Glomerular endothelial cell (primary cell): ENCODE measurements around the gene RSPRY1. TPM values are rescaled to one million over a fixed set of nuclear protein-coding genes. Genes with fewer than 3 reads are reported as not detected.
"Not testable (repeated sequence)": the region's sequence is repeated elsewhere in the genome, so short reads cannot be mapped to it uniquely, and the experiment has no call there.

Source experiments
- DNase-seq: peaks from one replicate; pipeline ENCODE4 v3.0.0-alpha.2; 2011; ENCODE audit warnings: low read depth, low spot score; ENCODE audit errors: extremely low read depth
- total RNA-seq: library from RNA; depleted of rRNA; stranded (reverse); fragments of >200 nt; gene quantifications from 2 replicates; pipeline ENCODE4 v1.2.3, GENCODE V29; 2015

RSPRY1 gene
- total RNA-seq, 1 donor from 2014 or later: 47.1 TPM

DNA sequence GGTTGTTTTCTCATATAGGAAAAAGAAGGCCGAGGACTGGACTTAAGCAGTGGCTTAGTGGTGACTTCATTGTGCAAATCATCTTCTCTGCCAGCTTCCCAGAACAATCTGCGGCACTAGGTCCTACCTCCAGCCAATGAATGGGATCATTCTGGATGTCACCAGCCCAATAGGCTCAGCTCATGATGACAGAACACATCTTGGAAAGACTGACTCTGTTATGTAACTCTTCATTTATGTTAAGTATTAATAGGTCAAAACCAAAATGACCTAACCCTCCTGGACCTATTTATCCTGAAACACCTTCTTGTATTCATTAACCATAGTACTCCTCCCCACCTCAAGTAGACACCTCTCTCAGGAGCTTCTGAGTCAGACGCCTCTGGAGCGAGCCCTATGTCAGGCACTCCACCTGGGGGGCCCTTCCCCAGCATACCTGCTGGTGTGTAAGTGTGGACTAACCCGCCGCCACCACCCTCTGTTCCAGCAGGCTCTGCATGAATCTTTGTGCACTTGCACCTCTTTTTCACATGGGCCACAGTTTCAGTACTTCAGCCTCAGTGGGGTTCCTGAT, 66.1 kb downstream of the RSPRY1 start:
- no peak for DNase-seq

DNA sequence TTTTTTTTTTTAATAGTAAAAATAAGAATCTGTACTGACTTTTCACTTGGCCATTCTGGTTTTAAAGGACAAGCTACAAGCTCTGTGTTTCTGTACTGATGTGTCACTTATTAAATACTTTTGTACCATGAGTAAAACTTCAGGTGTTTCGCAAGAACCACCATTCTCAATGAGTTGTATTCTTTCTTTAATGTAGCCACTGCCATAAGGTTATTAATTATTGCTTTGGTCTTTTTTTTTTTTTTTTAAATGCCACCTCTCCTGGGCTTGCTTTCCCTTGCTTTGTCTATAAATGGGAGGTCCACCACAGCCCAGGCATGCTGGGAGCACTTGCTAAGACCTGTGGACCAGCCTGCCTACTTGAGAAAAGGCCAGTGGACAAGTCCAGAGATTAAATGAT, 67.3 kb downstream of the RSPRY1 start:
- DNase-seq: no peak

DNA sequence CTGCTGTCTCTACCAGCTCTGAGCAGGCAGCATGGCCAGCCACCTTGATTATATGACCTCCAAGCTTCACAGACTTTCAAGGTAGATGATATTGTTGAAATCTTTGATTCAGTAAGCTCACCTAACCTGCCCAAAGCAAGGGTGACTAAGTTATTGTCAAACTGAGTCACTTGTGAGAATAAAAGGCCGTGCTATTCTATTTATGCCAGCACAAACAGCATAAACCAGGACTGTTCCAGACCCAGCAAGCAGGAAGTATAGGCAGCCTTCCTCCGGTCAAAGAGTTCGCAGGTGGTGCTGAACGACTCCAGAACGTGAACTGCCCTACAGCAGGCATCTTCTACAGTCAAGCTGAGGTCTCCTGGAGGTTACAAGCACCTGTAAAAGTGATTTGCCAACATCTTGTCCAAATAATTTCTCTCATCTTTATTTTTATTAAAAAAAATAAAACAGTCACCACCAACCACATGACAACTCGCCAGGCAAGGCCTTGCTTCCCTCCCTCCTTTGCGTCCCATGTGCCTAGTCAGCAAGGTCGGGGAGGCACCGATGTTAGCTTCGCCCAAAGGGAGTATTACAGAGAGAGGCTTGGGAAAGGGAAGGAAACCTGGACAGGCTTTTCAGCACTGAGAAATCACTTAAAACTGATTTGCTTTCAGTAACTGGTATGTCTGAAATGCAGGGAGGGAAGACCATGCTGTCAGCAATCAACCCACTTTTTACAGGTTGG, 69.7 kb downstream of the RSPRY1 start:
- no peak for DNase-seq

DNA sequence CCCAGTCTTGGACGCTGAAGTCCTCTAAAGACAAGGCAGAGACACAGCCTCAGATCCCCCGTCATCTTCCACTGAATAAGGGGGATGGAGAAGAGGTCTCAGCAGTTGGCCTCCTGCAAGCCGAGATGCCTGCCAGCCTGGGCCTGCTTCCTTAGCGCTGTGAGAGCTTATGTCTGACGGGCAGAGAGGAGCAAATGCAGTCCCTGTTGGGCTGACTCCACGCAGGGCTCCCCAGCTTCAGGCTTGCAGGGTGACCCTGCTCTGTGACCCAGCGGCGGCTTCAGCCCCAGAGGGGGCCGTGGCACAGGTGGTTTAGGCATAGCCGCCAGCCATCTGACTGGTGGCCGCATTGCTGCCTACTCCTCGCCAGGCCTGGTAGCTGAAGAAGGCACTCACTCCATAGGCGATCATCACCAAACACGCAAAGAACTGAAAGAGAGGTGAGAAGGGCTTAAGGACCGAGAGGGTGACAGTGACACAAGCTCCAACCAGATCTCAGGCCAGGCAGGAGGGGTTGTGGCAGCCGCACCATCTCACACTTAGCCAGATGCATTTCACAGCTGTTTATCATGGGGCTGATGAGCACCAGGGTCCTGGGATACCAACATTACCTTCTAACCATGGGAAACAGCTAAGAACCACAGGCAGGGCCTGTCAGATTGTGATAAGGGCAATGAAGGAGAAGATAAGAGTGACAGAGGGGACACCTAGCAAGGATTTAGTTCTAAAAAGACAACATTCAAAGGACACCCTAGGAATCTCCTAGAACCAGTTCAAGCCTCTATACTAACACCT, 70.7 kb downstream of the RSPRY1 start:
- DNase-seq: no peak

DNA sequence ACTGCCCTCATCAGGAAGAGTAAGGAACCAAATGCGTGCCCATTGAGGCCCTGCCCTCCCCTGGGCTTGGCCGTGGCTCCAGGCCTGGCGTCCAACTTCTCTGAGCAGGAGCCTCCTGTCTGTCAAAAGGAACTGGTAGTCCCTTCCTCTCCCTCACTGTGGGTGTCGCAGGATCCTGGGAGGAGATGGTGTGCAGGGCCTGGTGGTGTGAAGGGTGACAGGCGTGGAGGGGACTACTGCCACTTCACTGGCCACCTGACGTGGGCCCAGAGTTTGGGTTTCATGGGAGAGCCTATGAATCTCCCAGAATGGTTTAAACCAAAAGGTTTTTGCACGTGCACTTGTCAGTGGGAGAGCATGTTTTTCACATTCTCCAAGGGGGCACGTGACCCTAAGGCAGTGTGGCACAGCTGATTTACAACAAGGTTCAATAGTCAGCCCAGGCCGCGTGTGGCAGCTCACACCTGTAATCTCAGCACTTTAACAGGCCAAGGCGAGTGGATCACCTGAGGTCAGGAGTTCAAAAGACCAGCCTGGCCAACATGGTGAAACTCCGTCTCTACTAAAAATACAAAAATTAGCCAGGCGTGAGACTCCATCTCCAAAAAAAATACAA, 71.4 kb downstream of the RSPRY1 start:
- DNase-seq: no peak

DNA sequence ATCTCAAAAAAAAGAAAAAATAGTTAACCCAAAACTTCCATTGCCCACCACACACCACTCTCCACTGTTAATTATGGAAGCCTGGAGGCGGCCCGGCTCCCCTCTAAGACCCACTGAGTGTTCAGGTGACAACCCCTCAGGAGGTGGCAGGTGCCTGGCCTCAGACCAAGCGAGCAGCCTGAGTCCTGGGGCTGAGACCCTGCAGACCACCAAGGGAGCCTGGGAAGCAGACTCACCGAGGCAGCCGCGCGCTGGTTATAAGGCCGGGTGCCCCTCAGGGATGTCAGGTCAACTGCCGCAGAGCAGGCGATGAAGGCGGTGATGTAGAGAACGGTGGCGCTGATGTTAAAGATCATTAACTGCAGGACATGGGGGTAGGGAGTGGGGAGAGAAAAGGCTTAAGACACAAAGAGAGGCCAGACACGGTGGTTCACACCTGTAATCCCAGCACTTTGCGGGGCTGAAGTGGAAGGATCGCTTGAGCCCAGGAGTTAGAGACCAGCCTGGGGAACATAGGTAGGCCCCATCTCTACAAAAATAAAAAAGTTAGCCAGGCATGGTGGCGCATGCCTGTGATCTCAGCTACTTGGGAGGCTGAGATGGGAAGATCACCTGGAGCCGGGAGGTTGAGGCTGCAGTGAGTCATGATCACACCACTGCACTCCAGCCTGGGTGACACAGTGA, 72.2 kb downstream of the RSPRY1 start:
- DNase-seq: no peak

DNA sequence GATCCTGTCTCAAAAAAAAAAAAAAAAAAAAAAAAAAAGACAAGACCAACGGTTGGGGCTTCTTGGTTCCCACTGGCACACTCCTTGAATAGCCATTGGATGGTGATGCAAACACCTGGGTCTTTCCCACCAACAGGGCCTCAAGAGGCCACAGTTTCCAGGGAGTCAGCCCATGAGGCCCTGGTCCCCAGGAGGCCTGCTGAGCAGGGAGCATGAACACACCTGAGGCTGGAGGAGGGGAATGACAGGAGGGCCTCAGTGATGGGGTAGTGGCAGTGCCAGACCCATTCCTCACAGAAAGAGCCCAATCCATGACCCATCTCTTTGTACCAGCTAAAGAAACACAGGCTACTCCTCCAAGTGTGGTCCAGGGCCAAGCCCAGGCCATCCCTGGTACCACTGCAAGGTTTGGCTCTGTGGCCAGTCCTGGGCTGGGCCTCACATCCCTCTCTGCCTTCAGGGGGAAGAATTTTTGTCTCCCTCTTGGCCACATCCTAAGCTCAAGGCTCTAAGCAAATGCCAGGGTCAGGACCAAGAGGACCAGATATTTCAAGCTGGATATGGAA, 72.9 kb downstream of the RSPRY1 start:
- DNase-seq: no peak

DNA sequence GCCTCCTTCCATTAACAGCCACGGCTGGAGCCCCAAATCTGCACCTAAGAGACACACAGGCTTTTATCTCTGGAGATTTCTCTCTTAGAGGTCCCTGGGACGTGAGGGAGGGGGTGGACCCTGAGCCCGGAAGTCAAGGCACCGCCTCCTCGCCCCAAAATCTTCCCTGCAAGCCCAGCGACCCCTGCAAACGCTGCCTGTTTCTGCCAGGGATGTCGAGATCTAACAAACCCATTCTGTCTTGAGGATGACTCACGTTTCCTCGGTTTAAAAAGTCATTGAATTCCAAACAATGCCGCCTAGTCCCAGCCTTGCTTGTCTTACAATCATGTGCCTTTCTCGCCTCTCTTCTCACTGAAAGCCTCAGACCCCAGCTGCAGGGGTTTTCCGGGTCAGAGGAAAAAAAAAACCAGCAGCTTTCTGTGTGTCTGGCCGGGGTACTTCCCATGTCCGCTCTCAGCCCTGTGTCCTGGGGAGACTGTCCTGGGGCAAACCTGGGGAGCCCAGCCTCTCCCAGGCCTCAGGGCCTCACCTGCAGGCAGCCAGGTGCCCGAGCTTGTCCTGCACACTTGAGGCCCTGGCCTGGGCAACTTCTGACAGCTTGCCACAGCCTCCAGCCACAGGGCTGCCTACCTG, 74.3 kb downstream of the RSPRY1 start:
- peak; percentile 95 for DNase-seq

DNA sequence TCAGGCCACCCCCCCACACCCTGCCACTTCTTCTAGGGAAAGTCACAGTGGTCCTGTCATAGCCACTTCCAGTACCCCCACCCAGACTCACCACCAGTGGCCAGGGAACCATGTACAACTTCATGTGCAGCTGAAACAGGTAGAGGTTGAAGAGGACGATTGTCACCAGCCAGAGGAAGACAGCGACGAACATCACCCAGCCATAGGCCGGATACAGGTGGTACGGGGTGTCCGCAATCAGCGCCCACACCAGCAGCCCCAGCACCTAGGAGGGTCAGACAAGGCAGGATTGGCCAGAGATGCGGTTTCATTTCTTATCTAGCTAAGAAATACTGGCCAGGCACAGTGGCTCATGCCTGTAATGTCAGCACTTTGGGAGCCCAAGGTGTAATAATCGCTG, 75.7 kb downstream of the RSPRY1 start:
- no peak for DNase-seq

DNA sequence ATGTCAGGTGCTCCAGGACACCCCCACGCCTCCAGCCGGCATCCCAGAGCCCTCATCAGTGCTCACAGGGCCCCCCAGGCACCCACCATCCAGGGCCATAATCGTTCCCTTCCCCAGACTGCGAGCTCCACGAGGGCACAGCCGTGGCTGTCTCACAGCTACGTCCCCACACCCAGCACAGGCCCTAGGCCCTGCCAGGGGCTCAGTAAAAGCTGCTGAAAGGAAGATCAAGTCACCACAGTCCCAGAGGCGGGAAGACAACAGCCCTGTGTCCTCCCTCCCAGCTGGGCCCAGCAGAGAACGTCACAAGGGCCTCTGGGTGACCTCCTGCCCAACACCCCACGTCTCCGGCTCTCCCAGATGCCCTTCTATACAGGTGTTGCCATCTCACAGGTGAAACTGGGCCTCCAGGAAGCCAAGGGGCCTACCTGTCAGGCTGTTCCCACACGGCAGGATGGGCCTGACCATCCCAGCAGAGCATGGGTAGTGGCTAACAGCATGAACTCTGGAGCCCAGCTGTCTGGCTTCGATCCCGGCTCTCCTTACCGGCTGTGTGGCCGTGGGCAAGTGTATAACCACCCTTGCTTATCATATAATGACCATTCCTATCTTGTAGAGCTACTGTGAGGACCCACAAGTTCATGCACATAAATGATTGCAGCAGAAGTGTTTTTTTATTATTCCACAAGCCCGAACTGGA, 76.9 kb downstream of the RSPRY1 start:
- DNase-seq: no peak

DNA sequence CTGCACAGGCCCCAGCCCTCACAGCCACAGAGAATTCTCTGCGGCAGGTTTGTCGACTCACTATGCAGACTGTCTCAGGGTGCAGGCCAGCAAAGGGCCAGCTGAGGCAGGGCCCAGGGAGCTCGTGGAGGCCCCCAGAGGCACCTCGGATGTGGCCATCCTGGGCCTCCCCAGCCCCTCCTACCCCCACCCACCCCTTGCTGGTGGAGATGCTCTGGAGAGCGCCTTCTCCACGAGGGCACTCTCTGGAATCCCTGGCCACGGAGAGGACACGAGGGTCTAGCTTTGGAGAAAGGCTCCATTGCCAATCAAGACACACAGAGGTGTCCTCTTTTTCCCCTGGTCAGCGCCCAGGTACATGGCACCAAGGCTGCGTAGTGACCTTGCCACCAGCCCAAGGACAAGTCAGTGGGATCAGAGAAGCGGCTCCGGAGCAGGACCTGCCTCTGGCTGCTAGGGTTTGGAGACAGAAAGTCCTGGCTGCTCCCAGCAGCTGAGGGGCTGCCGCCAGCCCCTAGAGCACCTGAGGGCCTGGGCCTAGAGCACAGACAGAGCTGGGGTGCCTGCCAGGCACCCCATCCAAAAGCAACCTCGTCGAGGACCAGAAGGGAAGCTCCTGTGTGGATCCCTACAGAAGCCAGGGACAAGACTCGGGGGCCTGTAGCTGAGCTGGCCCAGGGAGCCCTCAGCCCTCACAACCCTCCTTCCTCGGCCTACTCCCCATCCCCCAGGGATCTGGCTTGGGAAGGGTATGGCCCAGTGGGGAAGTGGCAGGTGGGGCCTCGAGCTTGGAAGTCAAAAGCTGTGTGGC, 77.6 kb downstream of the RSPRY1 start:
- DNase-seq: no peak

DNA sequence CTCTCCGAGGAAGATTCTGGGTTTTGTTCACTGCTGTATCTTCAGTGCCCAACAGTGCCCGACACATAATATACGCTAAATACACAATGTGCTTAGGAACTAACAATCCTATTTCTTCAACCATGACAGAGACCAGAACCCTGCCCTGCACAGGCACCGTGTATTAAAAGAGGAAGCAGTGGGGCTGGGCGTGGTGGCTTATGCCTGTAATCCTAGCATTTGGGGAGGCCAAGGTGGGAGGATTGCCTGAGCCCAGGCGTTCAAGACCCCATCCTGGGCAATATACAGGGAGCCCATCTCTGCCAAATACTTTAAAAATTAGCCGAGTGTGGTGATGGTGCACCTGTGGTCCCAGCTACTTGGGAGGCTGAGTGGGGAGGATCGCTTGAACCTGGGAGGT, 78.3 kb downstream of the RSPRY1 start:
- no peak for DNase-seq

DNA sequence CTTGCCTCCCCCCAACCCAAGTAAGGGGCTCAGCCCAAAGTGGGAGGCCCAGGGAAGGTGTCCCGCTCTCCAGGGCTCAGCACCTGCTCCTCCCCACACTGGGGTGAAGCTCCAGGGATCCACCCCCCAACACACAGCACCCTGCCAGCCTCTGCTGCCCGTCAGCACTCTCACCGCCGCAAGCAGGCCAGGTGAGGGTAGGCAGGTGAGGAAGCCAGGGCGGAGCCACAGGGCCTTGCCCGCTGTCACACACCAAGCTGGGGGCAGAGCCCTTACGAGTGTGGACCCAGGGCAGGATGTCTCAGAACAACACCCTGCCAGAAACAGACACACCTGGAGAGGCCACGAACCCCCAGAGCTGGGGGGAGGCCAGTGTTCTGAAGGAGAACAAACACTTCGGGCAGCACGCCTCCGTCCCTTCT, 78.8 kb downstream of the RSPRY1 start:
- DNase-seq: no peak

DNA sequence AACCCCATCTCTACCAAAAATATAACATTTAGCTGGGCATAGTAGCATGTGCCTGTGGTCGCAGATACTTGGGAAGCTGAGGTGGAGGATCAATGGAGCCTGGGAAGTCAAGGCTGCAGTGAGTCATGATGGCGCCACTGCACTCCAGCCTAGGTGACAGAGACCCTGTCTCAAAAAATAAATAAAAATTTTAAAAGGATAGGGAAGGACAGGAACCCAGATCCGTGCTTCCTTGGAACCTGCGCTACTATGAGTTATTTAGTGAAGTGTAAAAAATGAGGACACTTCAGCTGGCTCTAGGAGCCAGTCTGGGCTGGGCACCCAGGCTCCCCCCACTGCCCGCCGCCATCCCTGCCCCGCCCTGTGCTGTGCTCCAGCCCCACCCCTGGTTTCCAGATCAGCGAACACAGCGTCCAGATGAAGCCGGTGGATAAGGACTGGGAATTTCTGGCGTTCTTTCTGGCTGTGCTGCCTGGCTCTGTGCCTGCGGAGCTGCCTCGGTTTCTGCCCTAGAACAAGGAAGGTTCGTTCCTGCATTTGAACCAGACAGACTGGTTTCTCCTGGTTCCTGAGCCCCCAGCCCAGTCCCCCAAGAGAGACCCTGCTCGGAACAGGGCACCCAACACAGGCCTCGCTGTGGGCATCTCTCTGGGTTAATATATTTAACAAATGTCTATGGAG, 79.9 kb downstream of the RSPRY1 start:
- no peak for DNase-seq

DNA sequence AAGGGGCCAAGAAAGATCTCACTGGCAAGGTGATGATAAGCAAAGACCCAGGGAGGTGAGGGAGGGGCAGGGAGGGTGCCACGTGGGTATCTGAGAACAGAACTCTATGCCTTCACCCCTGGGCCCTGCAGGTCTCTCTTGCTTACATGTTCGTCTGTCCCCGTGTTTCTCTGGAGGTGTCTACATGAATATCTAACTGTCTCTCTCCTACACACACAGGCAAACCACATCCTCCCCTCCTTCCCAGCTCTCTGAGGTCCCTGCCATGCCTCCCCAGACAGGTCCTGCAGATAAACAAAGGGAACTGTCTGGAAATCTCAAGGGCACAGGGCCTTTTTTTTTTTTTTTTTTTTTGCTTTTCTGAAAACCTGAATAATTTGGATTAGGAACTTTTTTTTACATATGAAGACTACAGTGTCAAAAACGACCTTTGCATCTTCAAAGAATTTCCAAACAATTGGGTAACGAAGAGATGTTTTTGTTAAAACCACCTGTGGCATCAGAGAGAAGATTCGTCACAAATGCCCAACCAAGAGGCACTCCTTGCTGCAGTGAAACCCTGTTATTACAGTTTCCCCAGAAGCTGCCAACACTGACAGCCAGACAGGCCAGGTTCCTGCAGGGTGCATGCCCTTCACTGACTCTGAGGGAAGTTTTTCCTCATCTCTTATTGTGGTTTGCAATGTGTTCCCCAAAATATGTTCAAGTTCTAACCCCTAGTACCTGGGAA, 80.6 kb downstream of the RSPRY1 start:
- no peak for DNase-seq

DNA sequence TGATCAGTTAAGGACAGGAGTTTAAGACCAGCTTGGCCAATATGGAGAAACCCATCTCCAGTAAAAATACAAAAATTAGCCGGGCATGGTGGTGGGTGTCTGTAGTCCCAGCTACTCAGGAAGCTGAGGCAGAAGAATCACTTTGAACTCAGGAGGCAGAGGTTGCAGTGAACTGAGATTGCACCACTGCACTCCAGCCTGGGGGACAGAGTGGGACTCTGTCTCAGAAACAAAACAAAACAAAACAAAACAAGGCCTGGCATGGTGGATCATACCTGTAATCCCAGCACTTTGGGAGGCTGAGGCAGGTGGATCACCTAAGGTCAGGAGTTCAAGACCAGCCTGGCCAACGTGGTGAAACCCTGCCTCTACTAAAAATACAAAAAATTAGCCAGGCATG, 81.2 kb downstream of the RSPRY1 start:
- DNase-seq: not testable (repeated sequence)
